Left renal cortex interstitium (tissue), 4 donors: ENCODE measurements around the gene ATXN1. TPM values are rescaled to one million over a fixed set of nuclear protein-coding genes. Genes with fewer than 3 reads are reported as not detected.
"Not testable (repeated sequence)": the region's sequence is repeated elsewhere in the genome, so short reads cannot be mapped to it uniquely, and the experiment has no call there.

ENCODE experiments used
- DNase-seq, 4 donors: peaks; one replicate each; pipeline ENCODE4 v3.0.0-alpha.2; 2013; ENCODE audit warnings: low read depth in 4 of 4, low spot score in 2 of 4, missing footprints in 1 of 4
- polyA plus RNA-seq, 4 donors: library from polyadenylated mRNA; unstranded; fragments of 120-200 nt; gene quantifications; one replicate each; pipeline ENCODE4 v1.2.1, GENCODE V29; 2013; ENCODE audit not compliant: insufficient read length in 4 of 4

The ATXN1 gene
- polyA plus RNA-seq, 4 donors = 17.0 to 23.0 (median 19.4) TPM

DNA sequence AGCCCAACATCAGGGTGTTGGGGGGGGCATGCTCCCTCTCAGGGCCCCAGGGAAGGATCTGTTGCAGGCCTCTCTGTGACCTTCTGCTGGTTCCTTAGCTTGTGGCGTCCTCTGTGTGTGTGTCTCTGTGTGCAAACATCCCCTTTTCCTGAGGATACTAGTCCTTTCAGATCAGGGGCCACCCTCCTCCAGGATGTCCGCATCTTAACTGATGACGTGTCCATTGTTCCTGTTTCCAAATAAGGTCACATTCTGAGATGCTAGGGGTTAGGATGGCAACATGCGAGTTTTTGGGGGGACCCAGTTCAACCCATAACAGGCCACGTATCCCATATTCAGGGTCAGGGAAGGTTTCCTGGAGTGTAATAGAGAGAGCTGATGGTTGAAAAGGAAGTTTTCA is 482.0 kb downstream of the ATXN1 start:
- no peak for DNase-seq

DNA sequence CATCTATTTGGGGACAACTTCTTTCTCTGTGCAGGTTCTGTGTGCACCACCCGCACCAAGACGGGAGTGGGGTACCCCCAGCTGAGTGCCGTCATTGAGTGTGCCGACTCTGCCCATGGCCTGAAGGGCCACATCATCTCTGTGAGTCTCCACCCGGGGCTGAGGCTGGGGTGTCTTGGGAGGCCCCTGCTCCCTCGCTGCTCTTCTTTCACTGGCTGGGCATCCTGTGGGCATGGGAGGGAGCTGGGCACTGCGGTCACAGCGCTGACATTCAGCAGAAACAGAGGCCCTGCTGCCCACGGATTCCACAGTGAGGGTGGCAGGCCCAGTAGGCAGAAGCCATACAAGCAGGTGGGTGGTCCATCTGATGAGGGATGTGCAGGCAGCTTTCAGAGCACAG is 482.5 kb downstream of the ATXN1 start:
- DNase-seq = no peak

DNA sequence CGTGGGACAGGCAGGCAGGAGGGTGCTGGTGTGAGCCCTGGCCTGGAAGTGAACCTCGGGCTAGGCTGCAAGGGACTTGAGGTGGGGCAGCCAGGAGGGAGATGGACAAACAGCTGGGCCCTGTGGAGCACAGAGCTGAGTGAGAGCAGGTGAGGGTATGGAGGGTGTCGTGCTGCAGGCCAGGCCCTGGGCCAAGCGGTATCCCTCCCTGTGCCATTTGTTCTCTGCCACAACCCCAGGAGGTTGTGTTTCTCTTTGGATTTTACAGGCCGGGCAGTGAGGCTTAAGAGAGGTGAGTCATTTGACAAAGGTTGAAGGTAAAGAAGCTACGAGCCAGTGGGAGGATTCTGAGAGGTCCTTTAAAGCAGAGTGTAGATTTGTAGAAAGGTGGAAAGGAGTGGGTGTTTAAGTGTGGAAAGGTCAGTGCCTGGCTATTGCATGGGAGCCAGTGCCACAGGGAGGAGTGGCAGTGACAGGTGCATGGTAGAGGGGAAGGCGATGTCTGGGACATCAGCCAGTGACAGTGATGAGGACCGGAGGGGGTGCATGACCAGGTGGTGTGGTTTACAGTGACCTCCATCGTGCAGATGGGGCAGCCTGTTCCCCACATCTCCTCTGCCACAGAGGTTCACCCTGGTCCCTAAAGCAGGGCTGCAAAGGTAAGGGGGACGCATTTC is 483.1 kb downstream of the ATXN1 start:
- DNase-seq = no peak

DNA sequence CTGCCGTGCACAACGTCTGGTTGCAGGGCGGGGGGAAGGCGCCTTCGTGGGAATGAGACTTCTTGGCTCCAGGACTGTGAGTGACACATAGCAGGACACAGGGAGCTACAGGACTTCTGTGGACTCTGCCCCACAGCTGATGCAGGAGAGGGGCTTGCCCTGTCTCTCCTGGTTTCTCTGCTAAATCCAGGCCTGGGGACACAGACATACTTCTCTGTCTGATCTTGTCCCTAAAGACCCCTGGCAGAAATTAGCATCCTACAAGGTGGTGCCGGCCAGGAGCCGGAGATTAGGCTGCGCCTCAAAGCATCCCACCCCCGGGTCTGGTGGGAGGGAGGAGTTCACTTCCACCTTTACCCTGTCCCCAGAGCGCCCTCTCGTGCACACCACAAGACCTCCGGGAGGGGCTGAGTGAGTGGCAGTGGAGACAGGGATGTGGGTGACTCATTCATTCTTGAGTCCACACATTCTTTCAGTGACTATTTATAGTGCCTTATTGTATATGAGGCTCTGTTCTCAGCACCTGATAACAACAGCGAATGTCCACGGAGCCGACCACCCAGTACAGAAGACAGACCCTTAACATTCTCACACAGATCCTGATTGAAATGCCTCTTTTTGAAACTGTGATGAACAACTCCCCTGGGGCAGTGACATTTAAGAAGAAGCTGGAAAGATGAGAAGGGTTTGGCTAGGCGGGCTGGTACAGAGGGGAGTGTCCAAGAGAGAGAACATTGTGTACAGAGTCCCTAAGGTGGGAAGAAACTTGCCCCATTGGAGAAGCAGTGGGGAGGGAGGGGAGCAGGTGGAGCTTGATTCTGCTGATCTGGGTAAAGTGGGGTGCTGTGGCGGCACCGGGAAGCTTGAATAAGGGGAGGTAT is 483.9 kb downstream of the ATXN1 start:
- DNase-seq = peak in 1 of 4 donors; percentile 41

DNA sequence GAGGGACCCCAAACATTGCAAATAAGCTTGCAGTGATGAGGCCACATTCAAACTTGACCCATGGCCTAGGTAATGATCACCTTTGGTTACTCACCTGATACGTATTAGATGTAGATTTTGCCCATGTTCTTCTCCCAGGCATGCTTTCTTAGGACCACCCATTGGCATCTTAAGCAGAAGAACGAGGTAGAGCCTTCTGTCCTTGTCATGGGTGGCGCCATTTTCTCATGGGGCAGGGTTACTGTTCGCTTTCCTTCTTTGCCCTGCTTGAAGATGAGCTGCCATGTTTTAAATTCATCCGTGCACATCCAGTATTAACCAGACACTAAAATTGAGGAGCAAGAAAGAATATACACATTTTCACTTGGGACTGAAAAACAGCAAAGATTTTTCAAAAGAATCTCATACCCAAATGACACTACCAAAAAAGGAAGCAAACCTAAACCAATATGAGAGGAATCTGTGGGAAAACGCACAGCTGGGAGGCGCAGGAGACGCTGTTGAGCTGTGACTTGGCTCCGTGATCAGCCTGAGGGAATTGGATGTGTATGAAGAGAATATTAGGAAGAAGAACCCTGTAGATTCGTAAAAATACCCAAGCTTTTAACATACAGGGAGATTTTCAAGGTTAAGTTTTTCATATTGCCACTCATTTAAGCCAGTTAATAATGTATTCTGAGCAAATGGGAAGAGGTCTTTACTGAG is 486.2 kb downstream of the ATXN1 start:
- DNase-seq = no peak

DNA sequence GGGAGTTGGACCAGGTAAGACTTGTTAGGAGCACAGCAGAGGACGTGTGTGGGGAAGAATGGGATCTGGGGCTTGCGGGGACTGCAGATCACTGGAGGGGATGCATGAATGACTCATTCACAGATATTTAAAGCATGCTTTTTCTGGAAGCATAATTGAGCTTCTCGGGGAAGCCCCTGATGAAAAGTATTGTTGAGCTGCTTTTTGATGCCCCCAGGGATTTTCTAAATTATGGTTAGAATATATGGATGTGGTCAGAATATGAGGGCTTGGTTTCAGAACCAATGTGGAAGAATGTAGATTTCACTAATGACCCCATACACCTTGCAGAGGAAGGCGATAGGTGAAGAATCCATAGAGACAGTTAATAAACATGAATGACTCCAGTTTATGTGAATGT is 486.8 kb downstream of the ATXN1 start:
- no peak for DNase-seq

DNA sequence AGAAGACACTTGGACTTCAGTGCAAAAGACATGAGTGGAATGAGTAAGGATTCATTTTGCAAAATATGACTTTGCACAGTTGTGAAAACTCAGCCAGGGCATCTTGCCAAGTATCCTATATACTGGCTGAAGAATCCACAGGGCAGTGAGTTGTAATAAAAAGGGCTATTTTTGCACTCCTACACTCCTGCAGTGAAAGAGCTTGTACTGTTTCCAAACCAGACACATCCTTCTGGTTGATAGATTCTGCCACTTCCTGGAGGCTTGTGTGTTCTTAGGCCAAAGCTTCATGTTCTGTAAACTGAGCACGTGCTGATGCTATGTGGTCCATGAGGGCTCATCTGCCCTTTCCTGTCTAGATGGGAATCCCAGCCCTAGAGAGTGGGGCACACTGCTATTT is 488.0 kb downstream of the ATXN1 start:
- DNase-seq = no peak

DNA sequence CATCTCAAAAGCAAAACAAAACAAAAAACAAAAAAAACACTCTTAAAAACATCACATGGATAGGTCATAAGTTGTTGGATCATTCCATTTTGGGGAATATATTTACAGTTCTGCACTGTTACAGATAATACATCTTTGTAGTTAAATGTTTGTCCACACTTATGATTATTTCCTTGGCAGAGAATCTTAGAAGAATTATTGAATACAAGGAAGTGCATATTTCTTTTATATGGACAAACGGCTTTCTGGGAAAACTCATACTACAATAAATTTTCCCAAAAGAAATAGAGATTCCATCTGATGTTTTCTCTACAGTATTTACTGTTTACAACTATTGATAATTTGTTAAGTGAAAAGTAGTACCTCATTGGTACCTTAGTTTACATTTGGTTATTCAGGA is 489.1 kb downstream of the ATXN1 start:
- no peak for DNase-seq

DNA sequence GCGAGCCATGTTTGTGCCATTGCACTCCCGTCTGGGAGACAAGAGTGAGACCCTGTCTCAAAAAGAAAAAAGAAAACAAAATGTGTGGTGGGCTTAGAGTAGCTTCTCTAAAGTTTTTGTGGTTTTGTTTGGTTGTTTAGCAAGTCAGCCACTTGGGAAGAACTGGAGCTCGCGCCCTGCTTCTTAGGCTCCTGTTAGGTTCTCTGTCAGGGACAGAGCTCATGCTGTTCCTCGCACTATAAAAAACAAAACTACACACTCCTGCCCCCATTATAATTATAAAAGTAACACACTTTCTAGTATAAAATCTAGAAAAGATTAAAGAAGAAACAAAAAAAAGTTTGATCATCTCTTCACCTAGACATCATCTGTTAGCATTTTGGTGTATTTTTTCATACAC is 489.8 kb downstream of the ATXN1 start:
- no peak for DNase-seq

DNA sequence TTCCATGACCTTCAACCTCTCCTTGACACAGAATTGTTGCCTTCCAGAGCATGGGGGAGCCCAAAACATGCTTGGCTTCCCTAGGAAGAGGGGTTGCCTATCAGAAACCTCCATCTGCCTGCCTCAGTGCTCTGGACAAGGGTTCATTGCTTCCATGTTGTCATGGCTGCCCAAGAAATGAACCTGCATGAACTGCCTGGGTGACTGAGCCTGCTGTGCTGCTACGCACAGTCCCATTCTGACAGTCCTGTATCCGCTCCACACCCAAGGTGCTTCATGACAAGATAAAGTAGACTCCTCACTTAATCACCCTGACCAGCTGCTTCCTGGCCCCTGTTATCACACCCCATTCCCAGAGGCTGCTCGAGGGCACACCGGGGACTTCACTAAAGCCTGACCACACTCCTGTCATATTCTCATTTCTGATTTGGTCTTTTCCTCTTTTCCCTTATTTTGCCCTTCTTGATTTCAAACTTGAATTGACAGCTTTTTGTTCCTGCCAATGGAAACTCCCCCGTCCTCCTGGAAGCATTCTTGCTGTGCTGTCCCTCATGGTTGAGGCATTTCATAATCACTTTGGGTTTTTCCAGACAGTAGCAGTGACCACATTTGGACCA is 491.0 kb downstream of the ATXN1 start:
- no peak for DNase-seq

DNA sequence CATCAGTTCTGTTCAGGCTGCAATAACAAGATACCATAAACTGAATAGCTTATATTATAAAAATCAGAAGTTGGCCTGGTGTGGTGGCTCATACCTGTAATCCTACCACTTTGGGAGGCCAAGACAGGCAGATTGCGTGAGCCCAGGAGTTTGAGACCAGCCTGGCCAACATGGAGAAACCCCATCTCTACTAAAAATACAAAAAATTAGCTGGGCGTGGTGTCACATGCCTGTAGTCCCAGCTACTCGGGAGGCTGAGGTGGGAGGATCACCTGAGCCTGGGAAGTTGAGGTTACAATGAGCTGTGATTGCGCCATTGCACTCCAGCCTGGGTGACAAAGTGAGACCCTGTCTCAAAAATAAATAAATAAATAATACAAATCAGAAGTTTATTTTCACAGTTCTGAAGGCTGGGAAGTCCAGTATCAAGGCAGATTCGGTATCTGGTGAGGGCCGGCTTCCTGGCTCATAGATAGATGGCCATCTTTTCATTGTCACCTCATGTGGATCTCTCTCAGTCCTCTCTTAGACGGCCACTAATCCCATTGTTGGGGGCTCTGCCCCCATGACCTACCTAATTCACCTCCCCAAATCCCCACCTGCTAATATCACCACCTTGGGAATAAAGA is 491.7 kb downstream of the ATXN1 start:
- DNase-seq = not testable (repeated sequence)

DNA sequence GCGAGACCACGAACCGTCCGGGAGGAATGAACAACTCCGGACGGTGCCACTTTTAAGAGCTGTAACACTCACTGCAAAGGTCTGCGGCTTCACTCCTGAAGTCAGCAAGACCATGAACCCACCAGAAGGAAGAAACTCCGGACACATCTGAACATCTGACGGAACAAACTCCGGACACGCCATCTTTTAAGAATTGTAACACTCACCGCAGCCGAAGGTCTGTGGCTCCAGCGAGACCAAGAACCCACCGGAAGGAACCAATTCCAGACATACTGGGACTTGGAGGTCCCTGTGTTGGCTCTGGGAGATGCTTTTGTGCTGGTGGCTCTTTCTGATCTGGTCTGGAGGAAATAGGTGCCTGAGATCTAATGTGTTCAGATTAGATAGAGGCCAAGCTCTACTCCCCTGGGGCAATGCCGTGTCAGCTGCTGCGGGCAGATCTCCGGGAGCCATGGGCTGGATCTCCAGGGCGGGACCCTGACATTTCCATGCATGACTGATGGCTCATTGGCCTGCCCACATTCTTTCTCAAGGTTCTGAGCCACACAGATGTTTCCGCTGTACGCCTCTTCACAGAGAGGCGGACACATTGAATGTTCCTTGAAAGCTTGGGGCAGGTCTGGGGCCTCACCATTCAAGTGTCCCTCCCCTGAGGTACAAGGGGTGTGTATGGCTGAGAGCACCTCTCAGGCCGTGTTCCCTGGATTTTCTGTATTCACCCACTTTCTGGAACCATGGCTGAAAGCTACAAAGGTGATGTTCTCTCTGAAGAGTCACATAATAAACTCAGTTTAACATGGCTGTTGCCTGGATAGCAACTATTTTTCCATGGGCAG is 493.6 kb downstream of the ATXN1 start:
- DNase-seq = no peak

DNA sequence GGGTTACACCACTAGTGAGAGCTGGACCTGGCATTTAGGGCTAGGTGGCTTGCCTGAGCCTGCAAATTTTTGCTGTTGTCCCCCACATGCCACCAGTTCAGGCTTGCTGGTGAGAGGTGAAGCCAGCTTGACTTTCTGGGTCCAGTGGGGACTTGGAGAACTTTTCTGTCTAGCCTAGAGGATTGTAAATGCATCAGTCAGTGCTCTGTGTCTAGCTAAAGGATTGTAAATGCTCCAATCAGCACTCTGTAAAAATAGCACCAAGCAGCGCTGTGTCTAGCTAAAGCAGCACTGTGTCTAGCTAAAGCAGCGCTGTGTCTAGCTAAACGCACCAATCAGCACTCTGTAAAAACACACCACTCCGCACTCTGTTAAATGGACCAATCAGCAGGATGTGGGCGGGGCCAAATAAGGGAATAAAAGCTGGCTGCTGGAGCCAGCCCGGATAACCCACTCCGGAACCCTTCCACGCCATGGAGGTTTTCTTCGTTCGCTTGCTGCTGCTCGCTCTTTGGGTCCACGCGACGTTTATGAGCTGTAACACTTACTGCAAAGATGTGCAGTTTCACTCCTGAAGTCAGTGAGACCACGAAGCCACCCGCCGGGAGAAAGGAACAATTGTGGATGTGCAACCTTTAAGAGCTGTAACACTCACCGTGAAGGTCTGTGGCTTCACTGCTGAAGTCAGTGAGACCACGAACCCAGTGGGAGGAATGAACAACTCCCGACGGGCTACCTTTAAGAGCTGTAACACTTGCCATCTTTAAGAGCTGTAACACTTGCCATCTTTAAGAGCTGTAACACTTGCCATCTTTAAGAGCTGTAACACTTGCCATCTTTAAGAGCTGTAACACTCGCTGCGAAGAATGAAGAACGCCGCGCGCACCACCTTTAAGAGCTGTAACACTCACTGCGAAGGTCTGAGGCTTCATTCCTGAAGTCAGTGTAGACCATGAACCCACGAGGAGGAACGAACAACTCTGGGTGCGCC is 495.6 kb downstream of the ATXN1 start:
- no peak for DNase-seq

DNA sequence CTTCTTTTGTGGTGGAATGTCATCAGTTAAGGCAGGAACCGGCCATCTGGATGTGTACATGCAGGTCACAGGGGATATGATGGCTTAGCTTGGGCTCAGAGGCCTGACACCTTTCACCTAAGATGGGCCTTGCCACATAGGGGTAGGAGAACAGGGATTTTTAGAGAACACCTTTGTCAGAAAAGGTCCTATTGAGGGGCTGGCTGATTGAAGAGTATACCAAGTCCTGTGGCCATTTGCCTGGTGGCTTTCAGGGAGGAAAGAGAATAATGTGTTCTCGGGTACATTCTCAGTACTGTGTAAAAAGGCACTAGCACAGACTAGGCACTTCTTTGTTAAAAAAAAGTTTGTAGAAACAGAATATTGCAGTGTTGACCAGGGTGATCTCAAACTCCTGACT is 496.5 kb downstream of the ATXN1 start:
- no peak for DNase-seq

DNA sequence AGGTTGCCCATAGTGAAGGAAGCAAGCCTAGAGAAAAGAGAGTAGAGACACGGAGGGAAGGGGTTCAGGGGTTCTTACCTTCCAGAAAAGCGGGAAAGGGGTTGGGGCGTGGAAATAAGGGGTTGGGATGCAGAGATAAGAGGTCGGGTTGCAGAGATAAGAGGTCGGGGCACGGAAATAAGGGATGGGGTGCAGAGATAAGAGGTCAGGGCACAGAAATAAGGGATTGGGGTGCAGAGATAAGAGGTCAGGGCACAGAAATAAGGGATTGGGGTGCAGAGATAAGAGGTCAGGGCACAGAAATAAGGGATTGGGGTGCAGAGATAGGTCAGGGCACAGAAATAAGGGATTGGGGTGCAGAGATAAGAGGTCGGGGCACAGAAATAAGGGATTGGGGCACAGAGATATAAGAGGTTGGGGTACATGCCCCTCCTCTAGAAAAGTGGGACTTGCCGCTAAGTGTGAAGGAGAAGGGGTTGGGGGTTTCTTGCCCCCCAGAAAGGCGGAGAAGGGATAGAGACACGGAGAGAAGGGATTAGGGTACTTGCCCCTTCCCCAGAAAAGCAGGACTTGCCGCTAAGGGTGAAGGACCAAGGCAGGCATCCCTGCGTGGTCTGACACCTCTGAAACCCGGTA is 497.7 kb downstream of the ATXN1 start:
- not testable (repeated sequence) for DNase-seq

DNA sequence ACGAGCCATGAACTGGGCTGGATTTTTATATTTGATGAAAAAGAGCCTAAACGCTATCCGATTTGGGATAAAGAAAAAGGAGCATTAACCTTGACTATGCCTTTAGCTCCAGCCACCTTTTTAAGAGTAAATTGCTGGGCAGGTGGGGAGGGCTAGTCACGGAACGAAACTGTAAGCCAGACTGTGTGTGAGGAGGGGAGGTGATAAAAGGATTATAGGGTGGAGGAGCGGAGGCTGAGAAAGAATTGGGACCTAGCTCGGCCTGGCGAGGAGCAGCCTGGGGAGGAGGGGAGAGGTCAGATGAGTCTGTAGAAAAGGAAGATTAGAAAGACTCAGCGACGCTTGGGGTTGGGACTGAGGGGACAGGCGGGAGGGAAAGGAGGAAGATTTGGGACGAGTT is 498.5 kb downstream of the ATXN1 start:
- DNase-seq = not testable (repeated sequence)

DNA sequence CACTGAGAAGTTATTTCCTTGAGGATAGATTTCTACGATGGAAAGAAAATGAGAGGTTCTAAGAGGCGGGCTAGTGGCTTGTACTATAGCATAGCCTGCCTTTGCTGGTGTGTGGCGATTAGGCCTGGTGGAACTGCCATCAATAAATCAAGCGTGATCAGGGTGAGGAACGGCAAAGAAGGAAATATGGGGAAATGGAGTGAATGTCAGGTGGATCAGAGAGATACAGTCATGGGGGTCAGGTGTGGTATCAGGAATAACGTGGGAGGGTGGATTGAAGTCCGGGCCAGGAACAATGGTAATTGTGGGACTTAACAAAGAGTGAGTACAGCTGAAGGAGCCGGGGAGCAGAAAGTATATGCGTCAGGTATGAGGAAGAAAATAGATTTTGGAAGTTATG is 500.7 kb downstream of the ATXN1 start:
- not testable (repeated sequence) for DNase-seq

DNA sequence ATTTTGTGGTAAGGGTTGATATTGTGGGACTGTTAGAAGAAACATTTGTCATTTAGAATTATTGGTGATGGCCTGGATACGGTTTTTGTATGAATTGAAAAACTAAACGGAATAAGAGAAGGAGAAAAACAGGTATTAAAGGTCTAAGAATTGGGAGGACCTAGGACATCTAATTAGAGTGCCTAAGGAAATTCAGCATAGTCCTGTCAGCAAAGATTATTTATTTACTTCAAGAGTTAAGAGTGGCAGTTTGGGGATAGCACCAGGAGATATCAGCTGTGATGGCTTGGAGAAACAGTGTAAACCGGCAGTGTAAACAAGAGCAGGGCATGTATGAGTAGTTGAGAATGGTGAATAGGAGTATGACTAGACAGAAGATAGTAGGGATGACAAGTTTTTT is 501.7 kb downstream of the ATXN1 start:
- DNase-seq = not testable (repeated sequence)
